HepG2 (cell line): ENCODE measurements around the gene GPX5. TPM values are rescaled to one million over a fixed set of nuclear protein-coding genes. Genes with fewer than 3 reads are reported as not detected.
A peak's percentile ranks its signal among the peaks of the same experiment; 100 is the strongest.

Experiments
- CEBPG ChIP-seq: IDR thresholded peaks from 2 replicates; pipeline ENCODE4 v1.6.1; 2016
- HDAC1 ChIP-seq: sonication (generic); formaldehyde crosslinking; IDR thresholded peaks from 2 replicates; pipeline ENCODE4 v1.5.1; 2020; ENCODE audit warnings: mild to moderate bottlenecking, missing genetic modification reagents
- MZF1 ChIP-seq: sonication (generic); formaldehyde crosslinking; IDR thresholded peaks from 2 replicates; pipeline ENCODE4 v1.8.1; 2023; ENCODE audit warnings: mild to moderate bottlenecking, missing genetic modification reagents, borderline replicate concordance
- SETDB1 ChIP-seq: sonication (generic); formaldehyde crosslinking; IDR thresholded peaks from 2 replicates; pipeline ENCODE4 v1.5.1; 2020; ENCODE audit warnings: missing genetic modification reagents, mild to moderate bottlenecking, borderline replicate concordance
- SKI ChIP-seq: fragments of 450-650 bp; IDR thresholded peaks from one replicate; pipeline ENCODE4 v1.6.1; 2018; ENCODE audit warnings: mild to moderate bottlenecking; ENCODE audit not compliant: partially characterized antibody
- SMAD3 ChIP-seq: sonication (generic); formaldehyde crosslinking; IDR thresholded peaks from 2 replicates; pipeline ENCODE4 v1.4.0; 2020; ENCODE audit warnings: missing genetic modification reagents
- SOX6 ChIP-seq, 2 experiments: fragments of 450-650 bp in 1 of 2; sonication (generic) in 1 of 2; formaldehyde crosslinking in 1 of 2; IDR thresholded peaks; 2 replicates each; pipeline versions ENCODE4 v1.4.0 to v1.6.1; 2017 to 2020; ENCODE audit warnings: antibody characterized with exemption in 1 of 2, mild to moderate bottlenecking in 1 of 2, missing genetic modification reagents in 1 of 2
- ZBTB7A ChIP-seq: sonication (generic); formaldehyde crosslinking; IDR thresholded peaks from 2 replicates; pipeline ENCODE4 v1.8.0; 2022; ENCODE audit warnings: mild to moderate bottlenecking, missing genetic modification reagents
- ZFX ChIP-seq: sonication (generic); formaldehyde crosslinking; IDR thresholded peaks from 2 replicates; pipeline ENCODE4 v1.4.0; 2020; ENCODE audit warnings: mild to moderate bottlenecking, low read depth, missing genetic modification reagents, moderate library complexity
- ZNF260 ChIP-seq: sonication (generic); formaldehyde crosslinking; IDR thresholded peaks from 2 replicates; pipeline ENCODE4 v1.4.0; 2020; ENCODE audit warnings: missing genetic modification reagents, low read depth, mild to moderate bottlenecking, borderline replicate concordance
- ZNF543 ChIP-seq: sonication (generic); formaldehyde crosslinking; IDR thresholded peaks from 2 replicates; pipeline ENCODE4 v1.4.0; 2020; ENCODE audit warnings: mild to moderate bottlenecking, missing genetic modification reagents
- ZNF589 ChIP-seq: sonication (generic); formaldehyde crosslinking; conservative IDR thresholded peaks from 2 replicates; pipeline ENCODE4 v1.8.0; 2022; ENCODE audit warnings: mild to moderate bottlenecking, moderate library complexity, missing genetic modification reagents
- polyA plus RNA-seq, 8 experiments: library from polyadenylated mRNA; depleted of rRNA in 3 of 8; stranded (reverse) in 7 of 8; unstranded in 1 of 8; fragments of >200 nt; fragmentation: Illumina TruSeq in 4 of 8; extraction: Trizol in 4 of 8; gene quantifications; 2 replicates each; pipeline versions ENCODE4 v1.2.1 to v1.2.3, GENCODE V29; 2011 to 2016; ENCODE audit warnings: low read depth in 4 of 8, missing spikeins in 1 of 8, mixed read lengths in 1 of 8; ENCODE audit not compliant: insufficient read depth in 1 of 8
- total RNA-seq, 5 experiments: library from RNA; depleted of rRNA; stranded (reverse); fragments of >200 nt; fragmentation: Illumina TruSeq; extraction: Trizol; gene quantifications; 2 replicates each; pipeline ENCODE4 v1.2.3, GENCODE V29; 2016; ENCODE audit warnings: low read depth in 1 of 5
- TF ChIP-seq, protein P1 (sequence below): sonication (generic); formaldehyde crosslinking; IDR thresholded peaks from 2 replicates; pipeline ENCODE4 v1.9.0; 2022; ENCODE audit warnings: missing genetic modification reagents, mild to moderate bottlenecking, borderline replicate concordance
- TF ChIP-seq, protein P2 (sequence below), 2 experiments: sonication (generic) in 1 of 2; formaldehyde crosslinking in 1 of 2; IDR thresholded peaks; 2 replicates each; pipeline versions ENCODE4 v1.4.0 to v1.6.1; 2016 to 2020; ENCODE audit warnings: borderline replicate concordance in 1 of 2, low read depth in 1 of 2, mild to moderate bottlenecking in 1 of 2, missing genetic modification reagents in 1 of 2
- TF ChIP-seq, protein P3 (sequence below): IDR thresholded peaks from 2 replicates; pipeline ENCODE4 v1.6.1; 2012; ENCODE audit warnings: inconsistent platforms
- TF ChIP-seq, protein P4 (sequence below): sonication (generic); formaldehyde crosslinking; IDR thresholded peaks from 2 replicates; pipeline ENCODE4 v1.8.1; 2023; ENCODE audit warnings: mild to moderate bottlenecking, missing genetic modification reagents, borderline replicate concordance
- TF ChIP-seq, protein P5 (sequence below): sonication (generic); formaldehyde crosslinking; IDR thresholded peaks from 2 replicates; pipeline ENCODE4 v1.4.0; 2020; ENCODE audit warnings: missing genetic modification reagents, borderline replicate concordance

GPX5 gene
- total and polyA plus RNA-seq, 2 of the 13 experiments (the other 11 are each of a cell fraction or from before 2014, with no cell fraction given): not detected

DNA sequence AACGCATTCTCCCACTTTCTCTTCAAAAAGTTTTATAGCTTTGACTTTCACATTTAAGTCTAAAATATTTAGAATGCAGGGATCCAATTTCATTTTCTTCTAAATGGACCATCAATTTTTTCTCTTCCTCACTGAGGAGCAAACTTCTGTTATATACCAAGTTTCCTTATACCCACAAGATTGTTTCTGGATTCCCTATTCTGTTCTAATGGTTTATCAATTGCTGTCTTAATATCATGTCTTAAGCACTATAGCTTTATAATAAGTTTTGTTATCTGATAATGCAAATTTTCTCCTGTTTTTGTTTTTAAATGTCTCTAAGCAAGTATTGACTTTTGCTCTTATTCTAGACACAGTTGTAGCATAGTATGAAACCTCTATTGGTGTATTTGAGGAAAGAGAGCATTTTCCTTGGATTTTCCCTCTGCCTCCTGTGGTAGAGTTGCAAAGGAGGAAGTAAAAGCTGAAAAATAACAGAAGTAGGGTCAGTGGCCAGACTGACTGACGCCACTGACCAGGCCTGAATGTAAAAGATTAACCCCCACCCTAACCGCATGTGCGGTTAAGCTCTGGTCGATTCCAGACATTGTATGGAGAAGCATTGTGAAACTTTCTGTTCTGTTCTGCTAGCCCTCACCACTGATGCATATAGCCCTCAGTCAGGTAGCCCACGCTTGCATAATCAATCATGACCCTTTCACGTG, 40.3 kb downstream of the GPX5 start (continued):
- TF ChIP-seq, protein P1, sequence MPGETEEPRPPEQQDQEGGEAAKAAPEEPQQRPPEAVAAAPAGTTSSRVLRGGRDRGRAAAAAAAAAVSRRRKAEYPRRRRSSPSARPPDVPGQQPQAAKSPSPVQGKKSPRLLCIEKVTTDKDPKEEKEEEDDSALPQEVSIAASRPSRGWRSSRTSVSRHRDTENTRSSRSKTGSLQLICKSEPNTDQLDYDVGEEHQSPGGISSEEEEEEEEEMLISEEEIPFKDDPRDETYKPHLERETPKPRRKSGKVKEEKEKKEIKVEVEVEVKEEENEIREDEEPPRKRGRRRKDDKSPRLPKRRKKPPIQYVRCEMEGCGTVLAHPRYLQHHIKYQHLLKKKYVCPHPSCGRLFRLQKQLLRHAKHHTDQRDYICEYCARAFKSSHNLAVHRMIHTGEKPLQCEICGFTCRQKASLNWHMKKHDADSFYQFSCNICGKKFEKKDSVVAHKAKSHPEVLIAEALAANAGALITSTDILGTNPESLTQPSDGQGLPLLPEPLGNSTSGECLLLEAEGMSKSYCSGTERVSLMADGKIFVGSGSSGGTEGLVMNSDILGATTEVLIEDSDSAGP (CRISPR knock-in tag): no peak; the same call in 1 of the 2 replicates
- no peak for TF ChIP-seq ZBTB7A
- TF ChIP-seq SKI: peak; percentile 55
- TF ChIP-seq ZFX (CRISPR knock-in tag): peak; percentile 36; the same call in 1 of the 2 replicates
- TF ChIP-seq ZNF543 (CRISPR knock-in tag): 0 out of 2 replicates have a peak, but pooled peaks have one; percentile 23
- no peak for TF ChIP-seq SOX6 (IDR thresholded peaks at IDR 0.05)
- peak; percentile 57 for TF ChIP-seq SOX6 (CRISPR knock-in tag; IDR thresholded peaks at IDR 0.05)
- TF ChIP-seq, protein P2, sequence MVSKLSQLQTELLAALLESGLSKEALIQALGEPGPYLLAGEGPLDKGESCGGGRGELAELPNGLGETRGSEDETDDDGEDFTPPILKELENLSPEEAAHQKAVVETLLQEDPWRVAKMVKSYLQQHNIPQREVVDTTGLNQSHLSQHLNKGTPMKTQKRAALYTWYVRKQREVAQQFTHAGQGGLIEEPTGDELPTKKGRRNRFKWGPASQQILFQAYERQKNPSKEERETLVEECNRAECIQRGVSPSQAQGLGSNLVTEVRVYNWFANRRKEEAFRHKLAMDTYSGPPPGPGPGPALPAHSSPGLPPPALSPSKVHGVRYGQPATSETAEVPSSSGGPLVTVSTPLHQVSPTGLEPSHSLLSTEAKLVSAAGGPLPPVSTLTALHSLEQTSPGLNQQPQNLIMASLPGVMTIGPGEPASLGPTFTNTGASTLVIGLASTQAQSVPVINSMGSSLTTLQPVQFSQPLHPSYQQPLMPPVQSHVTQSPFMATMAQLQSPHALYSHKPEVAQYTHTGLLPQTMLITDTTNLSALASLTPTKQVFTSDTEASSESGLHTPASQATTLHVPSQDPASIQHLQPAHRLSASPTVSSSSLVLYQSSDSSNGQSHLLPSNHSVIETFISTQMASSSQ (IDR thresholded peaks at IDR 0.05; ENCODE audit: low read depth): peak; percentile 66
- TF ChIP-seq, protein P2 (CRISPR knock-in tag; IDR thresholded peaks at IDR 0.05; ENCODE audit: borderline replicate concordance): peak; percentile 47; the same call in 1 of the 2 replicates
- TF ChIP-seq SMAD3 (CRISPR knock-in tag): no peak
- TF ChIP-seq MZF1 (CRISPR knock-in tag): no peak
- TF ChIP-seq, protein P3, sequence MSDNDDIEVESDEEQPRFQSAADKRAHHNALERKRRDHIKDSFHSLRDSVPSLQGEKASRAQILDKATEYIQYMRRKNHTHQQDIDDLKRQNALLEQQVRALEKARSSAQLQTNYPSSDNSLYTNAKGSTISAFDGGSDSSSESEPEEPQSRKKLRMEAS: peak; percentile 50
- peak; percentile 77 for TF ChIP-seq CEBPG (CRISPR knock-in tag)
- no peak for TF ChIP-seq ZNF589
- TF ChIP-seq, protein P4, sequence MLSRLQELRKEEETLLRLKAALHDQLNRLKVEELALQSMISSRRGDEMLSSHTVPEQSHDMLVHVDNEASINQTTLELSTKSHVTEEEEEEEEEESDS: no peak
- TF ChIP-seq, protein P5, sequence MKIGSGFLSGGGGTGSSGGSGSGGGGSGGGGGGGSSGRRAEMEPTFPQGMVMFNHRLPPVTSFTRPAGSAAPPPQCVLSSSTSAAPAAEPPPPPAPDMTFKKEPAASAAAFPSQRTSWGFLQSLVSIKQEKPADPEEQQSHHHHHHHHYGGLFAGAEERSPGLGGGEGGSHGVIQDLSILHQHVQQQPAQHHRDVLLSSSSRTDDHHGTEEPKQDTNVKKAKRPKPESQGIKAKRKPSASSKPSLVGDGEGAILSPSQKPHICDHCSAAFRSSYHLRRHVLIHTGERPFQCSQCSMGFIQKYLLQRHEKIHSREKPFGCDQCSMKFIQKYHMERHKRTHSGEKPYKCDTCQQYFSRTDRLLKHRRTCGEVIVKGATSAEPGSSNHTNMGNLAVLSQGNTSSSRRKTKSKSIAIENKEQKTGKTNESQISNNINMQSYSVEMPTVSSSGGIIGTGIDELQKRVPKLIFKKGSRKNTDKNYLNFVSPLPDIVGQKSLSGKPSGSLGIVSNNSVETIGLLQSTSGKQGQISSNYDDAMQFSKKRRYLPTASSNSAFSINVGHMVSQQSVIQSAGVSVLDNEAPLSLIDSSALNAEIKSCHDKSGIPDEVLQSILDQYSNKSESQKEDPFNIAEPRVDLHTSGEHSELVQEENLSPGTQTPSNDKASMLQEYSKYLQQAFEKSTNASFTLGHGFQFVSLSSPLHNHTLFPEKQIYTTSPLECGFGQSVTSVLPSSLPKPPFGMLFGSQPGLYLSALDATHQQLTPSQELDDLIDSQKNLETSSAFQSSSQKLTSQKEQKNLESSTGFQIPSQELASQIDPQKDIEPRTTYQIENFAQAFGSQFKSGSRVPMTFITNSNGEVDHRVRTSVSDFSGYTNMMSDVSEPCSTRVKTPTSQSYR (CRISPR knock-in tag): 0 out of 2 replicates have a peak, but pooled peaks have one; percentile 8
- 0 out of 2 replicates have a peak, but pooled peaks have one; percentile 0 for TF ChIP-seq HDAC1 (CRISPR knock-in tag)
- no peak for TF ChIP-seq SETDB1 (CRISPR knock-in tag)
- TF ChIP-seq ZNF260 (CRISPR knock-in tag): no peak
